CD4-positive, alpha-beta memory T cell (primary cell): ENCODE measurements around the gene IL34. TPM values are rescaled to one million over a fixed set of nuclear protein-coding genes. Genes with fewer than 3 reads are reported as not detected.
"Not testable (repeated sequence)": the region's sequence is repeated elsewhere in the genome, so short reads cannot be mapped to it uniquely, and the experiment has no call there.

ENCODE experiments used
- CTCF ChIA-PET: fragments of 350-600 bp; sonication (Branson Sonifier 250); formaldehyde crosslinking; loops from one replicate; lab custom pipeline; 2021; ENCODE audit warnings: inconsistent platforms; ENCODE audit not compliant: partially characterized antibody; lab: Charles Lee
- POLR2A ChIA-PET: fragments of 350-600 bp; sonication (Branson Sonifier 250); formaldehyde crosslinking; loops from one replicate; lab custom pipeline; 2021; ENCODE audit not compliant: partially characterized antibody; lab: Charles Lee
- DNase-seq, 5 donors: peaks; one replicate each; pipeline versions ENCODE4 v3.0.0 to v3.0.0-alpha.2; 2020 to 2022; ENCODE audit warnings: mixed read lengths in 1 of 5
- H3K27ac ChIP-seq: one replicate; pipeline ENCODE4 v1.7.0; 2013; ENCODE audit warnings: low read depth, low read length
- H3K27me3 ChIP-seq: 2 replicates; pipeline ENCODE4 v1.7.0; 2013; ENCODE audit warnings: mild to moderate bottlenecking, low read length, moderate library complexity; ENCODE audit not compliant: insufficient read depth
- H3K36me3 ChIP-seq: 2 replicates; pipeline ENCODE4 v1.7.0; 2013; ENCODE audit warnings: mild to moderate bottlenecking, low read length, moderate library complexity; ENCODE audit not compliant: insufficient read depth
- H3K4me1 ChIP-seq: 2 replicates; pipeline ENCODE4 v1.7.0; 2013; ENCODE audit warnings: mild to moderate bottlenecking, low read length, moderate library complexity; ENCODE audit not compliant: insufficient read depth
- H3K4me3 ChIP-seq, 2 donors: one replicate each; pipeline ENCODE4 v1.7.0; 2013; ENCODE audit warnings: low read length in 2 of 2, mild to moderate bottlenecking in 1 of 2
- H3K9me3 ChIP-seq, 2 donors: one replicate each; pipeline ENCODE4 v1.7.0; 2013; ENCODE audit warnings: low read length in 2 of 2, control low read depth in 1 of 2; ENCODE audit not compliant: control insufficient read depth in 1 of 2
- H3K27ac Mint-ChIP-seq, 7 donors: one replicate each; pipeline ENCODE4 v1.8.0; 2020 to 2021; ENCODE audit warnings: mixed read lengths in 7 of 7, mild to moderate bottlenecking in 6 of 7, inconsistent platforms in 3 of 7, moderate library complexity in 3 of 7
- H3K27me3 Mint-ChIP-seq, 2 donors: one replicate each; pipeline ENCODE4 v1.8.0; 2020 to 2021; ENCODE audit warnings: mixed read lengths in 2 of 2
- H3K36me3 Mint-ChIP-seq, 2 donors: one replicate each; pipeline ENCODE4 v1.8.0; 2020 to 2021; ENCODE audit warnings: mixed read lengths in 2 of 2, inconsistent platforms in 1 of 2, mild to moderate bottlenecking in 1 of 2
- H3K4me1 Mint-ChIP-seq, 4 donors: one replicate each; pipeline ENCODE4 v1.8.0; 2020 to 2021; ENCODE audit warnings: mixed read lengths in 4 of 4, mild to moderate bottlenecking in 1 of 4
- H3K4me3 Mint-ChIP-seq, 8 donors: one replicate each; pipeline ENCODE4 v1.8.0; 2020 to 2021; ENCODE audit warnings: mixed read lengths in 8 of 8, mild to moderate bottlenecking in 7 of 8, moderate library complexity in 6 of 8, inconsistent platforms in 3 of 8
- H3K9me3 Mint-ChIP-seq, 8 donors: one replicate each; pipeline ENCODE4 v1.8.0; 2020 to 2021; ENCODE audit warnings: mixed read lengths in 8 of 8, mild to moderate bottlenecking in 5 of 8, inconsistent platforms in 3 of 8, moderate library complexity in 1 of 8
- intact Hi-C: fragments of 100-400 bp; cut with micrococcal nuclease; formaldehyde crosslinking; loops from one replicate; pipeline ENCODE4 v1.15.1; 2023
- polyA plus RNA-seq, 2 donors: library from polyadenylated mRNA; unstranded; fragments of 300-500 nt; fragmentation: Illumina TruSeq; gene quantifications; one replicate each; pipeline ENCODE4 v1.2.3, GENCODE V29; 2021
- total RNA-seq, 2 experiments: library from RNA; stranded (reverse); gene quantifications; one replicate each; pipeline ENCODE4 v1.2.3, GENCODE V29; 2021

Gene IL34
- total and polyA plus RNA-seq, 4 experiments from 2014 or later: not detected

DNA sequence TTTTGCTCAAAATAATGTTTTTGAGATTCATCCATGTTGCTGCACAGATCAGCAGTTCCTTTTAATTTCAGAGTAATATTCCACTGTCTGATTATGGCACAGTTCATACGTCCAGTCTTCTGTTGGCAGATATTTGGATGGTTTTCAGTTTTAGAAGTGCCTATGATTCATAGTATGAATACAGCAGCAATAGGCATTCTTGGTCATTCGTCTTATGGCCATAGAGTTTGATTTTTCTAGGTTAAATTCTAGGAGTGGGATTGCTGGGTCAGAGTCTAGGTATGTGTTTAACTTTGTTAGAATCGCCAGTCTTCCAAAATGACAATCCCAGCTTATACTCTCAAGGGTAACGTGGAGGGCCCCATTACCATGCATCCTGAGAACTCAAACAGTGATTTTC, 11.5 kb upstream of the IL34 start:
- no peak for DNase-seq
- no peak overlapping the region for H3K4me3 ChIP-seq
- no peaks in the 10 kb centered on the region for H3K27me3 ChIP-seq
- POLR2A ChIA-PET: no interaction called here
- H3K9me3 ChIP-seq: no peaks in the 10 kb centered on the region
- intact Hi-C loops: no loop called here
- Mint-ChIP-seq H3K27me3 (peaks cover 0 to 4% of the 10 kb centered on the region in 2 donors), H3K4me1 (peaks cover 0 to 2% (median 0%) of the 10 kb centered on the region in 4 donors), H3K4me3 (no peak overlapping the region), H3K27ac (no peak overlapping the region), H3K36me3 (peaks cover 0 to 3% of the 10 kb centered on the region in 2 donors), H3K9me3 (peaks cover 0 to 11% (median 6%) of the 10 kb centered on the region in 8 donors)
- H3K4me1 ChIP-seq: no peaks in the 10 kb centered on the region
- no peaks in the 10 kb centered on the region for H3K36me3 ChIP-seq
- no peak overlapping the region for H3K27ac ChIP-seq
- CTCF ChIA-PET: no interaction called here

DNA sequence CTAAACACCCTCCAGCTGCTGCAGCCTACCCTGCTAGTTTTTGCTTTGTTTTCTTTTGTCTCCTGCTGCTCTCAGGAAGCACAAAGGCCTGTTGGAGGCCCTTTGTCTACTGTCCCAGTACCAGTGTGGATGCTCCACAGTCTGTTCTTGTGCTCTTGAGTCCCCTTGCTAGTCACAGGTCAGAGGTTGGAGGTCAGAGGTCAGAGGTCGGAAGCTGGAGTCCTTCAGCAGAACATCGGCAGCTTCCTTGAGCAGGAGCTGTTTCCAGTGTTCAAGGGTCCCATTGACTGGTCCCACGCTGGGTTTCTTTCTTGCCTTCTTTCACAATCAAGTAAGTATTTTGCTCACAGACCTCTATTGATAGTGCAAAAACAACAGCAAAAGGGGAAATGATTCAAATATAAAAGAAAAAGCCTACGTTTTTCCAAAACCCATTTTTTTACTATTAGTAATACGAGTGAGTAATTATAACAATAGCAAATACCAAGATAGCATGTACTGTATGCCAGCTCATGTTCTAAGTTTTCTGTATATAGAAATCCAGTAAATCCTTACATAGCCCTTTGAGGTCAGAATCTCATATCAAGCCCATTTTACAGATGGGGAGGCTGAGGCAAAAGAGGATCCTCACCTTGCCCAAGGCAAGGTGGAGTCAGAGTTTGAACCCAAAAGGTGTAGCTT, 10.9 kb upstream of the IL34 start:
- Mint-ChIP-seq H3K9me3 (peaks cover 0 to 11% (median 6%) of the 10 kb centered on the region in 8 donors), H3K27me3 (peaks cover 0 to 4% of the 10 kb centered on the region in 2 donors), H3K4me1 (peaks cover 0 to 2% (median 0%) of the 10 kb centered on the region in 4 donors), H3K36me3 (peaks cover 0 to 3% of the 10 kb centered on the region in 2 donors), H3K4me3 (no peak overlapping the region), H3K27ac (no peak overlapping the region)
- no peaks in the 10 kb centered on the region for H3K27me3 ChIP-seq
- no peak overlapping the region for H3K4me3 ChIP-seq
- no peaks in the 10 kb centered on the region for H3K36me3 ChIP-seq
- no peaks in the 10 kb centered on the region for H3K9me3 ChIP-seq
- ChIA-PET CTCF (interaction anchor here (0.9 kb wide), 1 partner anchor 24 kb away, joined by 3 read pairs; no protein-coding TSS in a partner anchor), POLR2A (no interaction called here)
- no peak overlapping the region for H3K27ac ChIP-seq
- intact Hi-C loops: no loop called here
- DNase-seq: no peak
- H3K4me1 ChIP-seq: no peaks in the 10 kb centered on the region

DNA sequence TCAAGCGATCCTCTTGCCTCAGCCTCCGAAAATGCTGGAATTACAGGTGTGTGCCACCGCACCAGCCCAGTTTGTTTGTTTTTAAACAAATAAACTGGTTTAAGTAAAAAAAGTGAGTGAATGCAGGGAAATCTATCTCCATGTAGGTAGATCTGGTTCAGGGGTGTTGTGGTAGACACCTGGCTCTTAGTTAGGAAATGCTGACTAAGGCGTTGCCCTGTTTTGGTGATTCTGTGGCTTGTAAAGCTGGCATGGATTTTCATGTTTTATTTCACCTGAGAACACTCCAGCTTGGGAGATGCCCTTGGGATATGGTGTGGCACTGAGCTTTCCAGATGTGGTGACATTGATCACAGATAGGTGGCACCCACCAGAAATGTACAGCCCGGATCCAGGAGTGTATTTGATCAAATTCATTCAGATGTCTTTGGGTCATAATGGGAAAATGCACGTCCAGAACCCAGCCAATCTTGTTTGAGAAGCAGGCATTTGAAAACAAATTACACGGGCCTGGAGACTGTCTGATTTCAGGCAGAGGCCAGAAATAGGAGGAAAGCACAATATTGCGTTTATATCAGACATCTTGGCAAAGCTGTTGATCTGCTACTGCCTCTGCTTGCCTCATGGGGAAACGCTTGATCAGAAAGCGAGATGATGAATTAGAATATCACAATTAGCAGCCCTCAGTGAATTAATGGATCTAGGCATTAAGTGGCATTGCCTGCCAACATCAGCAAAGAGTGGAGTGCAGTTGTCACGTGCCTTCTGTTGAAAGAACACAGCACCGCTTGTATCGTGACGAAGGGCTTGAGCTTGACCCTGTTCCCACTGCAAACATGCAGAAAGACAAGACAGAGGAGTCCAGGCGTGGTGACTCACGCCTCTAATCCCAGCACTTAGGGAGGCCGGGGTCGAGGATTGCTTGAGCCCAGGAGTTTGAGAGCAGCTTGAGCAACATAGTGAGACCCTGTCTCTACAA, 7.3 kb upstream of the IL34 start:
- Histone ChIP-seq H3K36me3 (no peaks in the 10 kb centered on the region), H3K27me3 (no peaks in the 10 kb centered on the region), H3K4me3 (no peak overlapping the region), H3K9me3 (no peaks in the 10 kb centered on the region), H3K4me1 (no peaks in the 10 kb centered on the region), H3K27ac (no peak overlapping the region)
- POLR2A ChIA-PET: no interaction called here
- no peaks in the 10 kb centered on the region for H3K36me3 Mint-ChIP-seq
- CTCF ChIA-PET: interaction anchor here (1.1 kb wide), 1 partner anchor 14 kb away, joined by 3 read pairs; no protein-coding TSS in a partner anchor
- DNase-seq: no peak
- H3K4me3 Mint-ChIP-seq: no peak overlapping the region
- no peak overlapping the region for H3K27ac Mint-ChIP-seq
- intact Hi-C loops: no loop called here
- H3K27me3 Mint-ChIP-seq: peaks cover 4 to 12% of the 10 kb centered on the region in 2 donors
- no peaks in the 10 kb centered on the region for H3K4me1 Mint-ChIP-seq
- no peaks in the 10 kb centered on the region for H3K9me3 Mint-ChIP-seq

DNA sequence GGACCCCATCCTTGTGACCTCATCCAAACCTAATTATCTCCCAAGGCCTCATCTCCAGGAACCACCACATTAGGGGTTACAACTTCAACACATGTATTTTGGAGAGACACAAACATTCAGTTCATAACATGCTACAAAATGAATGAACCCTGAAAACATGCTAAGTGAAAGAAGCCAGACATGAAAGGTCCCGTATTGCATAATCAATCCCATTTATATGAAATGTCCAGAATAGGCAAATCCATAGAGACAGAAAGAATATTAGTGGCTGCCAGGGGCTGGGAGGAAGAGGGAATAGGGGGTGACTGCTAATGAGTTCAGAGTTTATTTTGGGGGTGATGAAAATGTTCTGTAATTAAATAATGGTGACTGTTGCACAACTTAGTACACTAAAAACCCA, 3.7 kb upstream of the IL34 start:
- Histone ChIP-seq H3K4me3 (no peak overlapping the region), H3K27me3 (no peaks in the 10 kb centered on the region), H3K4me1 (no peaks in the 10 kb centered on the region), H3K9me3 (no peaks in the 10 kb centered on the region), H3K27ac (no peak overlapping the region), H3K36me3 (no peaks in the 10 kb centered on the region)
- CTCF ChIA-PET: no interaction called here
- H3K9me3 Mint-ChIP-seq: no peaks in the 10 kb centered on the region
- intact Hi-C loops: no loop called here
- H3K36me3 Mint-ChIP-seq: no peaks in the 10 kb centered on the region
- no peak for DNase-seq
- peaks cover 4 to 12% of the 10 kb centered on the region in 2 donors for H3K27me3 Mint-ChIP-seq
- H3K4me1 Mint-ChIP-seq: no peaks in the 10 kb centered on the region
- H3K27ac Mint-ChIP-seq: peak overlapping the region in 1 of 7 donors; percentile 25
- POLR2A ChIA-PET: no interaction called here
- no peak overlapping the region for H3K4me3 Mint-ChIP-seq

DNA sequence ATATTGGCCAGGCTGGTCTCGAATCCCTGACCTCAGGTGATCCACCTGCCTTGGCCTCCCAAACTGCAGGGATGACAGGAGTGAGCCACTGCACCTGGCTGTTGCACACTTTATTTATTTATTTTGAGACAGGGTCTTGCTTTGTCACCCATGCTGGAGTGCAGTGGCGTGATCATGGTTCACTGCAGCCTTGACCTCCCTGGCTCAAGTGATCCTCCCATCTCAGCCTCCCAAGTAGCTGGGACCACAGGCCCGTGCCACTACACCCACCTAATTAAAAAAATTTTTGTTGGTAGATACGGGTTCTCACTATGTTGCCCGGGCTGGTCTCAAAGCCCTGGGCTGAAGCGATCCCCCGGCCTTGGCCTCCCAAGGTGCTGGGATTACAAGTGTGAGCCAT, 3.1 kb upstream of the IL34 start:
- H3K4me3 ChIP-seq, H3K27me3 ChIP-seq, H3K27ac Mint-ChIP-seq, POLR2A ChIA-PET, CTCF ChIA-PET, H3K36me3 Mint-ChIP-seq, H3K9me3 Mint-ChIP-seq, DNase-seq, H3K4me3 Mint-ChIP-seq, H3K4me1 Mint-ChIP-seq, H3K9me3 ChIP-seq, intact Hi-C loops, H3K4me1 ChIP-seq, H3K27ac ChIP-seq, H3K36me3 ChIP-seq: not testable (repeated sequence)
- H3K27me3 Mint-ChIP-seq: peaks cover 4 to 12% of the 10 kb centered on the region in 2 donors

DNA sequence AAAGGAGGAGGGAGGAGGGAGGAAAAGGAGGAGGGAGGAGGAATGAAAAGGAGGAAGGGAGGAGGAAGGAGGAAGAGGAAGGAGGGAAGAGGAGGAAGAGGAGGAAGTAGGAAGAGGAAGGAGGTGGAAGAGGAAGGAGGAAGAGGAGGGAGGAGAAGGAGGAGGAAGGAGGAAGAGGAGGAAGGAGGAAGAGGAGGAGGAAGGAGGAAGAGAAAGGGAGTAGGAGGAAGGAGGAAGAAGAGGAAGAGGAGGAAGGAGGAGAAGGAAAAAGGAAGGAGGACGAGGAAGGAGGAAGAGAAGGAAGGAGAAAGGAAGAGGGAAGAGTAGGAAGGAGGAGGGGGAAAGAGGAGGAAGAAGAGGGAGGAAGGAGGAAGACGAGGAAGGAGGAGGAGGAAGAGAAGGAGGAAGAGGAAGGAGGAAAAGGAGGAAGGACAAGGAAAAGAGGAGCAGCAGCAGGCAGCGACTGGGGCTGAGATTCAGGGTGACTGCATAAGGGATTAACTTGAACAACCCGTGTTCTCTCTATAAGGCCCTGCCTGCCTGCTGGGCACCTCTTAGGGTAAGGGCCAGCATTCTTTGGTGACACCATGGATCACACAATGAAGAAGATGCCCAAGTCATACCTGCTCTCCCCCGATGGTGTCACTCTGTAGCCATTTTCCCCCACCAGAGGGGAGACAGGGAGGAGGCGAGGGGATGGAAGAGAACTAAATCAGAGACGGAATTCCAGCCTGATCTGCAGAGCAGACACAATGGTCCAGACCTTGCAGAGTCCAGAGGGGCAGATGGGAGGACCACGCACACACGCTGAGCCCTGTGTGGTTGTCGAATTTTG, 1.4 kb upstream of the IL34 start:
- no peaks in the 10 kb centered on the region for H3K27me3 ChIP-seq
- H3K27ac ChIP-seq: no peak overlapping the region
- no peak overlapping the region for H3K4me3 ChIP-seq
- H3K4me1 ChIP-seq: no peaks in the 10 kb centered on the region
- ChIA-PET CTCF (interaction anchor here (1.0 kb wide), 1 partner anchor 8 kb away, joined by 3 read pairs; no protein-coding TSS in a partner anchor), POLR2A (no interaction called here)
- Mint-ChIP-seq H3K27ac (peak overlapping the region in 1 of 7 donors; percentile 10), H3K9me3 (no peaks in the 10 kb centered on the region), H3K27me3 (peaks cover 4 to 12% of the 10 kb centered on the region in 2 donors), H3K4me1 (no peaks in the 10 kb centered on the region), H3K36me3 (no peaks in the 10 kb centered on the region), H3K4me3 (no peak overlapping the region)
- no peaks in the 10 kb centered on the region for H3K9me3 ChIP-seq
- no peaks in the 10 kb centered on the region for H3K36me3 ChIP-seq
- intact Hi-C loops: no loop called here
- DNase-seq: no peak
